ENCODE data around the gene ETFRF1. TPM values are rescaled to one million over a fixed set of nuclear protein-coding genes. Genes with fewer than 3 reads are reported as not detected.

Gene ETFRF1, protein sequence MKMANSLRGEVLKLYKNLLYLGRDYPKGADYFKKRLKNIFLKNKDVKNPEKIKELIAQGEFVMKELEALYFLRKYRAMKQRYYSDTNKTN
- 13.4 and 26.3 TPM in 2 replicates for total RNA-seq

DNA sequence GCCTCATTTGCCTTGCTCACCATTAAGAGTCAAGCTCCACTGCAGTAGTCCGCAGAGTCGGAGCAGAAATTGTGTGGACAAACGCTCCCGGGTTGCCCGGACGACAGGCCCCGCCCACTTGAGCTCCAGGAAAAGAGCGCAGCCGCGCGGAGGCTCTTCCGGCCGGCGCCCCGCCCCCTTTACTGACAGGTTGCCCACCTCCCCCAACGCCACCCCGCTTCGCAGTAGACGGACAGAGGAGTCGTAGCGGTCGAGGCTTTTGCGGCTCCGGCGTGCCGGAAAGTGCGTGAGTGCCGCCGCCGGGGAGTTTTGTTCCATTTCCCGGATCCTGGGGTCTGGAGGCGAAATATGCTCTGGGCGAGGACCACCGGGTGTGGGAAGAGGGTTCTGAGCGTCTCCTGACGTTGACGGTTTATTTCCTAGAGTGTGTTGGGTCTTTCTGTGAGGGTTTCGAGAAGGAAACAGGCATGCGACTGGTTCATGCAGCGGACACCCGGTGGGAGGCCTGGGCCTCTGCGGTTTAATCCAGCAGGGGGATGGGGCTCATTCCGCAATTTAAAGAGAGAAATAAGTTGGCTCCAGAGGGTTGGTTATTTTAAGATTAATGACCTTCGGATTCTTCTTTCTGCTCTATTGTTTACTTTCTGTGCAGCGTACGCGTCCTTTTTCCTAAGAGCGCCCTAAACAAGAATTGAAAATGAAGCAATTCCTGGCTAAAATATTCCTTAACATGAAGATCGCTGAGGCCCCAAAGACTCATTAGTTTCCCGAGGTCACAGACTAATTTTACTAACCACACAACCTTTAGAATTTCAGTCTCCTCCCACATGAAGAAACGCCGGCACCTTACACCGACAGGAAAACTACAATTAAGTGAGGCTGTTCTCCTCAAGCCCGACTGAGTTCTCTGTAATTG, at the start of gene ETFRF1, which contains the start of gene DNAI7:
ETFRF1 (plus strand) TSS at position 182 of the 916 bp plus-strand sequence. CDS start 8,720 bp downstream, outside the sequence.
DNAI7 (minus strand) TSS at position 105 of the 916 bp plus-strand sequence; CDS start at position 23, 82 bp downstream.

DNA sequence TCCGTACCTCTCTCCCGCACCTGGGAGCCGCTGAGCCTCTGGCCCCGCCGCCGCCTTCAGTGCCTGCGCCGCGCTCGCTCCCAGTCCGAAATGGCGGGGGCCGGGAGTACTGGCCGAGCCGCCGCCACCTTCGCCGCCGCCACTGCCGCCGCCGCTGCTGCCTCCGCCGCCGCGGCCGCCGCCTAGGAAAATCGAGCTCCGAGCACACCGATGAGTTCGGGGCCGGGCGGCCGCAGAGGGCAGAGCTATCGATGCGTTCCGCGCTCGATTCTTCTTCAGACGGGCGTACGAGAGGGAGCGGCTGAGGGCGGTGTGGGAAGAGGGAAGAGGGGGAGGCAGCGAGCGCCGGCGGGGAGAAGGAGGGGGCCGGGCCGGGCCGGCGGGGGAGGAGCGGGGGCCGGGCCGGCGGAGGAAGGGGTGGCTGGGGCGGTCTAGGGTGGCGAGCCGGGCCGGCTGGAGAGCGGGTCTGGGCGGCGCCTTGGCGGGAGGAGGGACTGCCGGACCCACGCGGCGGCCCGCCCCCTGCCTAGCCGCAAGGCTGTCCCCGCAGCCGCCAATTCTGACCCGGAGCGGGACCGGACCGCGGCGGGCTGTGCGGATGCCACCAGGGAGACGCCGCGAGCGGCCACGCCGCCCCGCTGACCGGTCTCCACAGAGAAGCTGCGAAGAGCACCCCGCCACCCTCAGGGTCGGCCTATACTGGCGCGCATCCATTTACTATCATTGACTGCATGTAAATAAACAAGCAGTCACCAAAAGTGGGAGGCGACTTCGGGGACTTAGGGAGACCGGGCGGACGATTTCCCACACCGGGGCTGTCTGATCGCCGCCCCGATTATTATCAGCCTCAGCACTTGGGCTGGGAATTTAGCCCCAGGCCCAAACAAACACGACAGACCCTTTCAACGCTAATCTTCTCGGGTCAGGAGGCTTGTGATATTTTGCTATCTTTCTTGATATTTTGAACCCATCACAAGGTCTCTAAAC, 56.0 kb downstream of the ETFRF1 start, which contains the start of gene KRAS:
KRAS (minus strand) TSS at position 186 of the 987 bp plus-strand sequence.

Other genes with a start within 250 kb of the ETFRF1 start
- 69.1 and 135 TPM in 2 replicates for gene BCAT1, start 246.1 kb upstream of the ETFRF1 start, total RNA-seq
- gene DNAI7, start 77 bp upstream of the ETFRF1 start, total RNA-seq = 0.24 TPM in 1 of 2 replicates, not detected in the other
- gene KRAS, start 55.7 kb downstream of the ETFRF1 start, total RNA-seq = 15.1 and 18.0 TPM in 2 replicates